GM18951 (cell line): ENCODE results near the gene ARHGAP21.

Experiments
- POLR2A ChIP-seq: IDR thresholded peaks from 4 replicates; pipeline ENCODE4 v1.6.1; 2011; ENCODE audit warnings: mild to moderate bottlenecking; ENCODE audit not compliant: insufficient read length, insufficient read depth; ENCODE audit errors: extremely low read depth
- in situ Hi-C: fragments of 300-500 bp; cut with MboI; formaldehyde crosslinking; loops from one replicate; pipeline ENCODE4 v1.12.0; 2022; ENCODE audit warnings: low sequenced_read_pairs, mixed read lengths, inconsistent platforms; ENCODE audit not compliant: unreplicated experiment

The ARHGAP21 gene

DNA sequence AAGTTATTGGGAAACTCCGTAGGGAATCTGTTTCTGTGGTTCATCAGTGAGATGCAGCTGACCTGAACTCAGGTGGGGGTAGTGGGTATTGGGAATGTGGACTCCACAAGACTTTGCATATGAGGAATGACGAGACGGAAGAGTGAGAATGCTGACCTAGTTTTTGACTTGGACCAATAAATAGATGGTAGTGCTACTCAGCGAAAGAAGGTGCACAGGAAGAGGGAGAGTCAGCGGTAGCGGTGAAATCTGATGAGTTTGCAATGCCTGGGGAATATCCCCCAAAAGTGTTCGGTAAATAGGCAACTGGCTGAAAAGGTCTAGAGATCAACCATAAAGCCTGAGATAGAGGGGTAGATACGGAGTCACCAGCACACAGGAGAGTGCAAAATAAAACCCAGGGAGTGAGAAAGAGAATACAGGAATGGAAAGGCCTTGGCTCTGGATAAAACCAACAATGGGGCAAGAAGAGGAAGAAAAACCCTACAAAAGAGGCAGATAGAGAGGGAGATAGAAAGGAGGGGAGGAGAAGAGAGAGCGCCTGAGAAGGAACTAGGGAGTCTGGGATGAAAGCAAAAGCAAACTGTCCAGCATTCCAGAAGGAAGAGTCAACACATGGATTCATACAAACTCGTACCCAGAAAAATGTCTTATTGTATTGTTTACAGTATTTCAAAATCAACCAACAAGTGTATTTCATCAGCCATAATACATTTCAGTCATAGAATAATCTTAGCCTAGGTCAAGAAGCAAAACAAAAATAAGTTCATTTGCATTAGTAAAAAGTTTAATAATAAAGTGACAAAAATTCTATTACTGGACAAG, 5.4 kb downstream of the ARHGAP21 start:
- in situ Hi-C loops, result no loop called here
- no peak for TF ChIP-seq POLR2A

DNA sequence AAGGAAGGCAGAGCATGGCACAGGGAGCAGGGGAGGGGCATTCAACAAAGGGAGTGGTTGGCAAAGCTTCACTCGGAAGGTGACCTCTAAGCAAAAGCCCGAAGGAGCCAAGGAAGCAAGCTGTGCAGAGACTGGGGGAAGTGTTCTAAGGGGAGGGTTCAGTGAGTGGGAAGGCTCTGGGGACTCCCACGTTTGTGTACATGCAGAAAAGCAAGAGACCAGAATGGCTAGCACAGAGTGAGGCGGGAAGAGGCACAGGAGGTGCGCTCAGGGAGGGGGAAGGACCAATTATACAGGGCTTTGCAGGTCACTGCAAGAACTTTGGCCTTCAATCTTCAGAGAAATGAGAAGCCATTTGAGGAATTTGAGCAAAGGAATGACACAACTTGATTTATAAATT, 7.4 kb downstream of the ARHGAP21 start:
- in situ Hi-C loops, result no loop called here
- no peak for TF ChIP-seq POLR2A

DNA sequence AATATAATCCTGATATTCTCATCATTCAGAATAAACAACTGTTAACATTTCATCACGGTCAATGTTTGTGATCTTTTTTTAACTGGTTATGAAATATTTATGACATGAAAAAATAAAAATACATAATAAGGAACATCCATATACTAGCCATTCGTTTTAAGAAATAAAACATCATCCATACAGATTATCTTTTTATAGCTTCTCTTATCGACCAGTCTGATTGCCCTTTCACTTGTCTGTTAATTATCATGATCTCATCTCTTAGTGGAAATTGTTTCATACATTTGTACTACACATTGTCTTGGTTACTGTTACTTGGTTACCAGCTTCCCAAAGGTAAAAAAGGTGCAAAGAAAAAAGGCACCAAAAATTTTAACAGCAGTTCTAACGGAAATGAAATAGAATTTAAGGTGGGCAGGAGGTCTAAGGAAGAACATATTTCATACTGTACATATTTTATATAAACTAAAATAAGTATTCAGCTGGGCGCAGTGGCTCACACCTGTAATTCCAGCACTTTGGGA, 8.4 kb downstream of the ARHGAP21 start:
- TF ChIP-seq POLR2A, result no peak
- in situ Hi-C loops, result no loop called here

DNA sequence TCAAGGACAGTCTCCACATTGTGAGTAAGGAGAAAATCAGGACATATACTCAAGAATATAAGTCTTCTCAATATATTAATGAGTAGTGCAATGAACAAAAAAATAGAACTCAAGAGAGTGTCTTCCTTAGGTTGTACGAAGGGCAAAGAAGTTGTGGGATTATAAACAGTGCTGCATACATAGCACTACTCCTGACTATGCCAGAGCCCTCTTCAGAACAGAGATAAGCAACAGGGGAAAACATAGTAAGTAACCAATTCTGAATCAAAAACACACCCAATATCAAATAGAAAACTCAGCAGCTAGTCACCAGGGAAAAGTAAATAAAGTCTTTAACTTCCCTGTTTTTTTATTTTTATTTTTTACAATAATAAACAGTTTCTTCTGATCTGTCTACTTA, 10.6 kb downstream of the ARHGAP21 start:
- TF ChIP-seq POLR2A, result no peak
- in situ Hi-C loops, result no loop called here

DNA sequence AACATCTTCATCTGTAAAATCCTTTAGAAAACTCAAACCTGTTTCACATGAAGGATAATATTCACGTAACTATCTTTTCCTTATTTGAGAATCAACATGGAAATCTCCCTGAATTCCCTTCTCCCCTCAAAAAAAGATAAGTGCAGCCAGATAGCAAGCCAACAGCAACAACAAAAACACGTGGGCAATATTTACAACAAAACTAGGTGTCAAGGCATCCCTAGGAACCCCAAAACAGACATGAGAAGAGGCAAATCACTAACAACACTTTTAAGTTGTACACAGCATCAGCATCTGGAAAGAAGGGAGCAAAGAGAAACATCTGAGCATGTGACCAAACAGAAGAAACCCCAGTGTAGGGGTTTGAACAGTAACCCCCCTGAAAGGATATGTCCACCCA, 12.2 kb downstream of the ARHGAP21 start:
- TF ChIP-seq POLR2A, result no peak
- in situ Hi-C loops, result no loop called here

DNA sequence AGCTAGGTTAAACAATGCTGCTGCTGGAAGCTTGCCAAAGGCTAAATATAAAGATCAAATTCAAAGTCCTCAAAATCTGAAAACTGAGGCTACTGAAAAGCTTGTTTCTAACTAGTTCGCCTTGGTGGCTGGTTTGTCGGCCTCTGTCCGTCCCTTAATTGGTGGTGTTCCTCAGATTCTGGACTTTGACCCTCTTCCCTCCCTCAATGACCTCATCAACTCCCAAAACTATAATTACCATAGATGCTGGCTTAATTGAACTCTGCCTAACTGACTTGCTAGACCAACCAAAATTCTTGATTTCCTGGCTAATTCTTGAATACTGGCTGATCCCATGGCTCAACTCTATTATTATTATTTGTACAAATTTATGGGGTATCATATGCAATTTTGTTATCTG, 15.6 kb downstream of the ARHGAP21 start:
- no peak for TF ChIP-seq POLR2A

DNA sequence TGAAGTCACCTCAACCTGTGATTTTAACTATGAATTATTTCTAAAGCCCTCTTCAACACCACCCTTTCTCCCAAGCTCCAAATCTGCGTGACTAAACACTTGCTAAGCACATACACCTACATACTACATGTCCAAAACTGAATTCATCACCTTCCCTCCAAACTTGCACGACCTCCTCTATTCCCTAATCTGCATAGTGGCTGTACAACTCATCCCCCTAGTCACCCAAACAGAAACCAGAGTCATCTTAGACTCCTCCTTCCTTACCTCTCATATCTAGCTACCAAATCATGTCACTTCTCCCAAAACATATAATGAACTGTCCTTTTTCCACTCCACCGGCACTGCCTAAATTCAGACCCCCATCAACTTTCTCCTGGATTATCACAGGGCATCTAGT, 16.2 kb downstream of the ARHGAP21 start:
- in situ Hi-C loops, result no loop called here
- no peak for TF ChIP-seq POLR2A

More for the DNA sequence above, 15.6 kb downstream of the ARHGAP21 start:
- in situ Hi-C loops, result no loop called here

DNA sequence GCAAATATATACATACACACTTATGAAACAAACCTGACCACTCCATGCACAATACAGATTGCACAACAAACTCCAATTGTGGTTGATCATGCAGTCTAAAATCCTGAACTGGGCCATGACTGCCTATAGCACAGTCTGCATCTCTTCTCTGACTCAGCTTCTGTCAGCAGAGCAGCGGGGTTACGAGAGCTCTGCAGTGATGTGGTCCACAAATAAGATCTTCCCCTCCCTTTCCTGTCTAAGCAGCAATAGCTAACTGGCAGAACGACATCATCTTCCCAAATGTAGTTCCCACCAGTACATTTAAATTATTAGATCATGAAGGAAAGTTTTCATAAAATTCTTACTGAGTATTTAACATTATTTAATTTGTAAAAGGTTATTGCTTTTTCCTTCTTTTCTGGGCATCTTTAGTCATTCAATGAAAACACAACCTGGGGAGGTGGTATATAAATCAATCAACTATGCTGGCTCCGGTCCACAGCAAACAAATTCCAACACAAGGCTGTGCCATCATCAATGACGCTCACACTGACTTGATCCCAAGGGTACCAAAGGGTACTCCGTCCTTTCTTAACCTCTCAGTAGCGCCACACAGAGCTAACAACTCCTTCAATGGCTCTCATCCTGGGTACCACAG, 17.1 kb downstream of the ARHGAP21 start:
- TF ChIP-seq POLR2A, result no peak
- in situ Hi-C loops, result no loop called here

DNA sequence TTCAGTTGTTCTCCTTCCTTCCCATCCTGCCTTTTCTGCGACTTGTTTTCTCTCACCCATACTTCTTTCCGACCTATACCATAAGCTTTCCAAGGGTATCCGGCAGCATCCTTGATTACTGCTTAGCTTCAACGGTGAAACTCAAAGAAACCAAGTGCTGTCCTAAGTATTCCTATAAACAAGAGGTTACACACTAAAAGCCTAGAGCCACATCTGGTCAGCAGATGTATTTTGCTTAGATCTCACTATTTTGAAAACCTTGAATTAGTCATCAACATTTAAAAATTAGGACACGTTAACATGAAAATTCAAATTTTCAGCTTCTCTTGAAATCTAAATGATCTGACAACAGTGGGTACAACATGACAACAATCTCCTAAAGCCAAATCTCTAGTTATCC, 20.0 kb downstream of the ARHGAP21 start:
- no peak for TF ChIP-seq POLR2A
- in situ Hi-C loops, result no loop called here

DNA sequence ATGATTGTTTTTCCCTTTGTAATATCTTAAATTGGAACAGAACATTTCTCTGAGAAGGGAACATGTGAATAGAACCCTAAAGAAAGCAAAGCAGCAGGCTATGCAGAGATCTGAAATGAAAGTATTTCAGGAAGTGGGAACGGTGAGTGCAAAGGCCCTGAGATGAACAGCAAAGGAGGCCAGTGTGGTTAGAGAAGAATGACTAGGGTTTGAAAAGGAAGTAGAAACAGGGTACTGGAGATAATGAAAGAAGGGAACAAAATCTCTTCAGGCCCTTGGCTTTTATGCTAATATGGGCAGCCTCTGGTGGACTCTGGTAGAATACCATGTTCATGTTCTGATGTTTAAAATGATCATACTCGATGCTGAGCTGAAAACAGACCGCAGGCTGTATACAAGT, 22.2 kb downstream of the ARHGAP21 start:
- in situ Hi-C loops, result no loop called here

DNA sequence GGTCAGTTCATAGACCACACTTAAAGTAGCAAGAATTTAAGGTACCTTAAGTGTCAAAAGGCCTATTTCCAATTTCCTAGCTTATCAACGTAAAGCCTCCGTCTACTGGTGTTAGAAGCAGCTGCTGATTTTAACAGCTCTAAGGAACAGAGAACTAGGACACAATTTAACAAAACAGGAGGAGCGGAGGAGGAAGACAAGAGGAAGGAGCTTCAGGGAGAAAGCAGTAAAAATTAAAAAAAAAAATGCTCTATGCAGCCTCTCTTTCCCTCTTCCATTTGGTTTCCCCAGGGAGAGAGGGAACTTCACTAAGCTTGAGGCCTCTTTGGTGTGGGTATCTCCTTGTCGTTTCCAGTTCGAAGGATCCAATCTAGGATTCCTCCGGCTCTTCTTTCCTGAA, 22.7 kb downstream of the ARHGAP21 start:
- no peak for TF ChIP-seq POLR2A

More for the DNA sequence above, 22.2 kb downstream of the ARHGAP21 start:
- no peak for TF ChIP-seq POLR2A

DNA sequence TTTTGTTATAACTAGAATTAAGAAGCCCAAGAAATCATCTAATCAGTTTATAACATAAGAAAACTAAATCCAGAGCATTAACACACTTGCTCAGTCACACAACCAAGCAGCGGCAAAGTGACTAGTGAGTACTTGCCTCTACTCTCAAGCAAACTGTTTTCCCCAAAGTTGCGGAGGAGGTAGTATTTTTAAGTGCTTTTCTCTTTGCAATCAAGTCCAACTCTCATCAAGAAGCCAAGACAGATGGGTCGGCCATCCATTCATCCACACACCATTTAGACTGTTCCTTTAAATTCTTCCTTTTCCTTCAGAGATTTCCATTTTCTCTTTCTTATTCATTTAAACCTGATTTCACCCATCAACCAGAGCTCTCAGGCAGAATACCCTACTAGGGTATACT, 25.4 kb downstream of the ARHGAP21 start:
- TF ChIP-seq POLR2A, result no peak
- in situ Hi-C loops, result no loop called here

More for the DNA sequence above, 22.7 kb downstream of the ARHGAP21 start:
- in situ Hi-C loops, result no loop called here

DNA sequence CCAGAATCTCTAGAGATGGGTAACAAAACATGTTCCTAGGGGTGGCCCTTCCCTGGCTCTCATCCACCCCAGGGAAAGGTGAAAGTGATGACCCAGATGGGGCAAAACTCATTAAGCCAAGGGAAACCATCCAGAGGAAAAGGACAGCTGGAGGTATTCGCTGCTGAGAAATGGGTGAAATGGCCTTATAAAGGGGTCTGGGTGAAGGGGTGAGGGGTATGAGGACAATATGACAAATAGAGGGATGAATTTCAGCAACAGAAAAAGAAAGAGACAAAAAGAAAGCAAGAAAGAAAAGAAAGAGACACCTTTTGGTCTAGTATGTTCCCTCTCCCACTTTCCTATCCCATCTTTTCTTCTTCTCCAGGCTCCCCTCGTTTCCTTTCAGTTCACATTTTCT, 26.6 kb downstream of the ARHGAP21 start:
- no peak for TF ChIP-seq POLR2A
- in situ Hi-C loops, result no loop called here

DNA sequence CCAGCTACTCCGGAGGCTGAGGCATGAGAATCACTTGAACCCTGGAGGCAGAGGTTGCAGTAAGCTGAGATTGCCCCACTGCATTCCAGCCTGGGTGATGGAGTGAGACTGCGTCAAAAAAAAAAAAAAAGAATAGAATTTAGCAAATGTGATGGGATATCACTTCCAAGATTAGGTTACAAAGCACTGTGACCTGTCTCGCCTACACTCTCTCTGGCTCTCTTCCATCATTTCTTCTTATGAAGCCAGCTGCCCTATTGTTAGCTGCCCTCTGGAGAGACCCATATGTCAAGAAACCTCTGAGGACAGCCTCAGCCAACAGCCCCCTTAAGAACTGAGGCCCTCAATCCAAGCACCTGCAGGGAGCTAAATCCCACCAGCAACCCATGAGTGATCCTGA, 28.2 kb downstream of the ARHGAP21 start:
- TF ChIP-seq POLR2A, result no peak
- in situ Hi-C loops, result no loop called here
